IMR-90 (cell line): Measurements from ENCODE around the gene MNS1.

Source experiments
- CEBPB ChIP-seq: IDR thresholded peaks from 2 replicates; pipeline ENCODE4 v1.6.1; 2012; ENCODE audit warnings: low read depth, low read length, improper control_type of control experiment
- FOS ChIP-seq: fragments of 150-350 bp; IDR thresholded peaks from 2 replicates; pipeline ENCODE4 v1.6.1; 2016; ENCODE audit warnings: low read depth, low read length
- MAZ ChIP-seq: IDR thresholded peaks from 2 replicates; pipeline ENCODE4 v1.6.1; 2012; ENCODE audit warnings: low read depth, mild to moderate bottlenecking, low read length, improper control_type of control experiment, moderate library complexity, borderline replicate concordance
- POLR2A ChIP-seq: IDR thresholded peaks from 2 replicates; pipeline ENCODE4 v1.6.1; 2012; ENCODE audit warnings: mild to moderate bottlenecking, low read depth, low read length
- RFX5 ChIP-seq: IDR thresholded peaks from 2 replicates; pipeline ENCODE4 v1.8.0; 2012; ENCODE audit warnings: low read depth, mild to moderate bottlenecking, low read length, moderate library complexity
- TF ChIP-seq, protein P1 (sequence below): conservative IDR thresholded peaks from 2 replicates; pipeline ENCODE4 v1.5.1; 2012; ENCODE audit warnings: mild to moderate bottlenecking, low read depth, low read length, improper control_type of control experiment

DNA sequence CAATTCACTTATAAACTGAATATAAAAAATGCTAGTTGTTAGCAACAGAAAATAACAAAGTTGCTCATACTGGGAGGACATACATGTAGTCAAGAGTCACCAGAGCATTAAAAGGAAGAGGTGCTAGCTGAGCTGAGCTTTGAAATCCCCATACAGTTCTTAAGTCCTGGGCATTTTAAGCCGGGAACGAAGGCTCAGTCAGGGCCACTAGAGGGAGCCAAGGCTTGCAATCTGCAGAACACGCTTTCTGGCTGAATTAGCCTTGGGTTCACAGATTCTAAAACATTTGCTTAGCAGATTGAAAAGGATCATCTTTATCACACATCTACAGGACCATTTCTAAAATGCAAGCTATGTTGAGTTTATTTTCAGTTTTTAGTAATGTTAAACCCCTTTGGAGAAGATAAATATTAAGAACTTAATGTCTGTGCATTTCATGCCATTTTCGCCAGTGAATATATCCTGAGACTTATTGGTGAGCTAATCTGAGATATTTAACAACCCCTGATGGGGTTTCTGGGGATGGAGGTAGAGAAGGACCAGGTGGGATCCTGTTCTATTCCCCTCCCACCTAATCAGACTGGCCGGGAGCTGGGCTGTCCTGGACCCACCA, 26.3 kb upstream of the MNS1 start:
- no peak for TF ChIP-seq POLR2A
- TF ChIP-seq, protein P1, sequence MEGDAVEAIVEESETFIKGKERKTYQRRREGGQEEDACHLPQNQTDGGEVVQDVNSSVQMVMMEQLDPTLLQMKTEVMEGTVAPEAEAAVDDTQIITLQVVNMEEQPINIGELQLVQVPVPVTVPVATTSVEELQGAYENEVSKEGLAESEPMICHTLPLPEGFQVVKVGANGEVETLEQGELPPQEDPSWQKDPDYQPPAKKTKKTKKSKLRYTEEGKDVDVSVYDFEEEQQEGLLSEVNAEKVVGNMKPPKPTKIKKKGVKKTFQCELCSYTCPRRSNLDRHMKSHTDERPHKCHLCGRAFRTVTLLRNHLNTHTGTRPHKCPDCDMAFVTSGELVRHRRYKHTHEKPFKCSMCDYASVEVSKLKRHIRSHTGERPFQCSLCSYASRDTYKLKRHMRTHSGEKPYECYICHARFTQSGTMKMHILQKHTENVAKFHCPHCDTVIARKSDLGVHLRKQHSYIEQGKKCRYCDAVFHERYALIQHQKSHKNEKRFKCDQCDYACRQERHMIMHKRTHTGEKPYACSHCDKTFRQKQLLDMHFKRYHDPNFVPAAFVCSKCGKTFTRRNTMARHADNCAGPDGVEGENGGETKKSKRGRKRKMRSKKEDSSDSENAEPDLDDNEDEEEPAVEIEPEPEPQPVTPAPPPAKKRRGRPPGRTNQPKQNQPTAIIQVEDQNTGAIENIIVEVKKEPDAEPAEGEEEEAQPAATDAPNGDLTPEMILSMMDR = peak; percentile 88
- TF ChIP-seq FOS = no peak
- no peak for TF ChIP-seq MAZ
- no peak for TF ChIP-seq RFX5
- TF ChIP-seq CEBPB = no peak
